HepG2 (cell line): ENCODE data around the gene BRPF1. TPM values are rescaled to one million over a fixed set of nuclear protein-coding genes. Genes with fewer than 3 reads are reported as not detected.

Experiments
- ELF3 ChIP-seq: IDR thresholded peaks from 2 replicates; pipeline ENCODE4 v1.6.1; 2016; ENCODE audit warnings: missing genetic modification reagents, missing compliant biosample characterization
- EP300 ChIP-seq, 3 experiments: sonication (generic) in 1 of 3; formaldehyde crosslinking in 1 of 3; IDR thresholded peaks; 2 replicates each; pipeline versions ENCODE4 v1.5.1 to v1.6.1; 2011 to 2020; ENCODE audit warnings: low read depth in 2 of 3, low read length in 2 of 3, borderline replicate concordance in 1 of 3, improper control_type of control experiment in 1 of 3, mild to moderate bottlenecking in 1 of 3, missing genetic modification reagents in 1 of 3, moderate library complexity in 1 of 3
- HNF4A ChIP-seq: sonication (generic); formaldehyde crosslinking; IDR thresholded peaks from 2 replicates; pipeline ENCODE4 v1.4.0; 2020; ENCODE audit warnings: missing genetic modification reagents
- KDM5A ChIP-seq: fragments of 200-600 bp; sonication (generic); IDR thresholded peaks from 2 replicates; pipeline ENCODE4 v1.7.0; 2018; ENCODE audit warnings: antibody characterized with exemption, mild to moderate bottlenecking, low read length, borderline replicate concordance
- MLX ChIP-seq: IDR thresholded peaks from 2 replicates; pipeline ENCODE4 v1.6.1; 2016
- NCOA1 ChIP-seq: sonication (generic); formaldehyde crosslinking; IDR thresholded peaks from 2 replicates; pipeline ENCODE4 v1.9.0; 2021; ENCODE audit warnings: missing genetic modification reagents
- RCOR2 ChIP-seq: IDR thresholded peaks from 2 replicates; pipeline ENCODE4 v1.6.1; 2016; ENCODE audit warnings: missing biosample characterization, missing genetic modification reagents
- SOX13 ChIP-seq, 3 experiments: fragments of 450-650 bp in 1 of 3; sonication (generic) in 1 of 3; formaldehyde crosslinking in 1 of 3; IDR thresholded peaks in 2 of 3; conservative IDR thresholded peaks in 1 of 3; 2 replicates each; pipeline versions ENCODE4 v1.5.0 to v1.6.1; 2016 to 2020; ENCODE audit warnings: antibody characterized with exemption in 1 of 3, mild to moderate bottlenecking in 1 of 3, missing compliant biosample characterization in 1 of 3, missing genetic modification reagents in 1 of 3, moderate library complexity in 1 of 3
- TOPORS ChIP-seq: sonication (generic); formaldehyde crosslinking; IDR thresholded peaks from 2 replicates; pipeline ENCODE4 v1.8.0; 2023; ENCODE audit warnings: mild to moderate bottlenecking, missing genetic modification reagents
- XRCC5 ChIP-seq: fragments of 200-400 bp; formaldehyde crosslinking; optimal IDR thresholded peaks from 2 replicates; pipeline ENCODE3; 2017; ENCODE audit warnings: mild to moderate bottlenecking, low read length
- ZMYM3 ChIP-seq: sonication (generic); formaldehyde crosslinking; IDR thresholded peaks from 2 replicates; pipeline ENCODE4 v1.5.1; 2020; ENCODE audit warnings: mild to moderate bottlenecking, missing genetic modification reagents
- ZNF160 ChIP-seq: sonication (generic); formaldehyde crosslinking; IDR thresholded peaks from 2 replicates; pipeline ENCODE4 v1.8.0; 2022; ENCODE audit warnings: mild to moderate bottlenecking, inconsistent platforms, missing genetic modification reagents
- ZNF414 ChIP-seq: sonication (generic); formaldehyde crosslinking; IDR thresholded peaks from 2 replicates; pipeline ENCODE4 v1.5.0; 2020; ENCODE audit warnings: missing genetic modification reagents
- ZNF792 ChIP-seq: IDR thresholded peaks from 2 replicates; pipeline ENCODE4 v1.6.1; 2016
- polyA plus RNA-seq, 8 experiments: library from polyadenylated mRNA; depleted of rRNA in 3 of 8; stranded (reverse) in 7 of 8; unstranded in 1 of 8; fragments of >200 nt; fragmentation: Illumina TruSeq in 4 of 8; extraction: Trizol in 4 of 8; gene quantifications; 2 replicates each; pipeline versions ENCODE4 v1.2.1 to v1.2.3, GENCODE V29; 2011 to 2016; ENCODE audit warnings: low read depth in 4 of 8, missing spikeins in 1 of 8, mixed read lengths in 1 of 8; ENCODE audit not compliant: insufficient read depth in 1 of 8
- total RNA-seq, 5 experiments: library from RNA; depleted of rRNA; stranded (reverse); fragments of >200 nt; fragmentation: Illumina TruSeq; extraction: Trizol; gene quantifications; 2 replicates each; pipeline ENCODE4 v1.2.3, GENCODE V29; 2016; ENCODE audit warnings: low read depth in 1 of 5
- TF ChIP-seq, protein P1 (sequence below): sonication (generic); formaldehyde crosslinking; IDR thresholded peaks from 2 replicates; pipeline ENCODE4 v1.4.0; 2020; ENCODE audit warnings: missing genetic modification reagents, borderline replicate concordance
- TF ChIP-seq, protein P2 (sequence below): IDR thresholded peaks from 2 replicates; pipeline ENCODE4 v1.4.0; 2020; ENCODE audit warnings: mild to moderate bottlenecking, missing genetic modification reagents
- TF ChIP-seq, protein P3 (sequence below): sonication (generic); formaldehyde crosslinking; IDR thresholded peaks from 2 replicates; pipeline ENCODE4 v1.5.0; 2020; ENCODE audit warnings: mild to moderate bottlenecking, missing genetic modification reagents

The BRPF1 gene
- total and polyA plus RNA-seq, 2 of the 13 experiments (the other 11 are each of a cell fraction or from before 2014, with no cell fraction given) = 7.3 to 10.0 TPM

DNA sequence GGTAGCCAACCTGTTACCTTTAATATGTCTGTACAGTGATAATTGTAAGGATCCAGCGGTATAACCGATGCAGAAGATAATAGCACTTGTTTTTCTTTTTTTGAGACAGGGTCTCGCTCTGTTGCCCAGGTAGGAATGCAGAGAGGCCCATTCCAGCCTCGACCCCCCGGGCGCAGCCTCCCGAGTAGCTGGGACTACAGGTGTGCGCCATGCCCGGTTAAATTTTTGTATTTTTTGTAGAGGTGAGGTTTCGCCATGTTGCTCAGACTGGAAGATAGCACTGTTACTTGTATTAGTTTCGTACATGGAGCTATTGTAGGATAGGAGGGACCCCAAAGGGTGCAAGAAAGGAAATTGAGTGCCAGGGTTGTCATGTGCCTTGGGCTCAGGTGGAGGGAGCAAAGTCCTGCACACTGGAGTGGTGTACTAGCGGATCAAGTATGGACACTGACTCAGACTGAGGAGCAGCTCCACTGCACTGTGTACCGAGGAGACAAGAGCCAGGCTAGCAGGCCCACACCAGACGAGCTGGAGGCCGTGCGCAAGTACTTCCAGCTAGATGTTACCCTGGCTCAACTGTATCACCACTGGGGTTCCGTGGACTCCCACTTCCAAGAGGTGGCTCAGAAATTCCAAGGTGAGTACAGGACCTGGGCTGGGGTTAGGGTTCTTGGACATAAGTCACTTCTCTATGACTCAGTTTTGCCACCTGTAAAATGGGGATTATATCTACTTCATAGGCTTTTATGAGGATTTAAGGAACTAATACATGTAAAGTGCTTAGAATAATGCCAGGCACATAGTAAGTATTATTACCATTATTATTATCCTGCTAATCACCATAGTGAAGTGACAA is 19.2 kb downstream of the BRPF1 start (continued):
- TF ChIP-seq ZNF414 (CRISPR knock-in tag) = 0 out of 2 replicates have a peak, but pooled peaks have one; percentile 32
- no peak for TF ChIP-seq ZNF160 (CRISPR knock-in tag)
- TF ChIP-seq MLX (CRISPR knock-in tag) = 0 out of 2 replicates have a peak, but pooled peaks have one; percentile 16
- TF ChIP-seq HNF4A (CRISPR knock-in tag) = peak; percentile 67
- TF ChIP-seq ZNF792 (CRISPR knock-in tag) = 0 out of 2 replicates have a peak, but pooled peaks have one; percentile 26
- TF ChIP-seq EP300 (IDR thresholded peaks at IDR 0.05; ENCODE audit: low read depth in 2 of 2, low read length in 2 of 2) = no peak
- TF ChIP-seq EP300 (CRISPR knock-in tag; IDR thresholded peaks at IDR 0.05; ENCODE audit: borderline replicate concordance) = no peak
- TF ChIP-seq, protein P1, sequence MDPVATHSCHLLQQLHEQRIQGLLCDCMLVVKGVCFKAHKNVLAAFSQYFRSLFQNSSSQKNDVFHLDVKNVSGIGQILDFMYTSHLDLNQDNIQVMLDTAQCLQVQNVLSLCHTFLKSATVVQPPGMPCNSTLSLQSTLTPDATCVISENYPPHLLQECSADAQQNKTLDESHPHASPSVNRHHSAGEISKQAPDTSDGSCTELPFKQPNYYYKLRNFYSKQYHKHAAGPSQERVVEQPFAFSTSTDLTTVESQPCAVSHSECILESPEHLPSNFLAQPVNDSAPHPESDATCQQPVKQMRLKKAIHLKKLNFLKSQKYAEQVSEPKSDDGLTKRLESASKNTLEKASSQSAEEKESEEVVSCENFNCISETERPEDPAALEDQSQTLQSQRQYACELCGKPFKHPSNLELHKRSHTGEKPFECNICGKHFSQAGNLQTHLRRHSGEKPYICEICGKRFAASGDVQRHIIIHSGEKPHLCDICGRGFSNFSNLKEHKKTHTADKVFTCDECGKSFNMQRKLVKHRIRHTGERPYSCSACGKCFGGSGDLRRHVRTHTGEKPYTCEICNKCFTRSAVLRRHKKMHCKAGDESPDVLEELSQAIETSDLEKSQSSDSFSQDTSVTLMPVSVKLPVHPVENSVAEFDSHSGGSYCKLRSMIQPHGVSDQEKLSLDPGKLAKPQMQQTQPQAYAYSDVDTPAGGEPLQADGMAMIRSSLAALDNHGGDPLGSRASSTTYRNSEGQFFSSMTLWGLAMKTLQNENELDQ (CRISPR knock-in tag) = no peak
- TF ChIP-seq, protein P2, sequence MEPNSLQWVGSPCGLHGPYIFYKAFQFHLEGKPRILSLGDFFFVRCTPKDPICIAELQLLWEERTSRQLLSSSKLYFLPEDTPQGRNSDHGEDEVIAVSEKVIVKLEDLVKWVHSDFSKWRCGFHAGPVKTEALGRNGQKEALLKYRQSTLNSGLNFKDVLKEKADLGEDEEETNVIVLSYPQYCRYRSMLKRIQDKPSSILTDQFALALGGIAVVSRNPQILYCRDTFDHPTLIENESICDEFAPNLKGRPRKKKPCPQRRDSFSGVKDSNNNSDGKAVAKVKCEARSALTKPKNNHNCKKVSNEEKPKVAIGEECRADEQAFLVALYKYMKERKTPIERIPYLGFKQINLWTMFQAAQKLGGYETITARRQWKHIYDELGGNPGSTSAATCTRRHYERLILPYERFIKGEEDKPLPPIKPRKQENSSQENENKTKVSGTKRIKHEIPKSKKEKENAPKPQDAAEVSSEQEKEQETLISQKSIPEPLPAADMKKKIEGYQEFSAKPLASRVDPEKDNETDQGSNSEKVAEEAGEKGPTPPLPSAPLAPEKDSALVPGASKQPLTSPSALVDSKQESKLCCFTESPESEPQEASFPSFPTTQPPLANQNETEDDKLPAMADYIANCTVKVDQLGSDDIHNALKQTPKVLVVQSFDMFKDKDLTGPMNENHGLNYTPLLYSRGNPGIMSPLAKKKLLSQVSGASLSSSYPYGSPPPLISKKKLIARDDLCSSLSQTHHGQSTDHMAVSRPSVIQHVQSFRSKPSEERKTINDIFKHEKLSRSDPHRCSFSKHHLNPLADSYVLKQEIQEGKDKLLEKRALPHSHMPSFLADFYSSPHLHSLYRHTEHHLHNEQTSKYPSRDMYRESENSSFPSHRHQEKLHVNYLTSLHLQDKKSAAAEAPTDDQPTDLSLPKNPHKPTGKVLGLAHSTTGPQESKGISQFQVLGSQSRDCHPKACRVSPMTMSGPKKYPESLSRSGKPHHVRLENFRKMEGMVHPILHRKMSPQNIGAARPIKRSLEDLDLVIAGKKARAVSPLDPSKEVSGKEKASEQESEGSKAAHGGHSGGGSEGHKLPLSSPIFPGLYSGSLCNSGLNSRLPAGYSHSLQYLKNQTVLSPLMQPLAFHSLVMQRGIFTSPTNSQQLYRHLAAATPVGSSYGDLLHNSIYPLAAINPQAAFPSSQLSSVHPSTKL (CRISPR knock-in tag) = peak; percentile 18; the same call in 1 of the 2 replicates
- TF ChIP-seq ELF3 (CRISPR knock-in tag) = 0 out of 2 replicates have a peak, but pooled peaks have one; percentile 12
- 0 out of 2 replicates have a peak, but pooled peaks have one; percentile 17 for TF ChIP-seq RCOR2 (CRISPR knock-in tag)
- TF ChIP-seq, protein P3, sequence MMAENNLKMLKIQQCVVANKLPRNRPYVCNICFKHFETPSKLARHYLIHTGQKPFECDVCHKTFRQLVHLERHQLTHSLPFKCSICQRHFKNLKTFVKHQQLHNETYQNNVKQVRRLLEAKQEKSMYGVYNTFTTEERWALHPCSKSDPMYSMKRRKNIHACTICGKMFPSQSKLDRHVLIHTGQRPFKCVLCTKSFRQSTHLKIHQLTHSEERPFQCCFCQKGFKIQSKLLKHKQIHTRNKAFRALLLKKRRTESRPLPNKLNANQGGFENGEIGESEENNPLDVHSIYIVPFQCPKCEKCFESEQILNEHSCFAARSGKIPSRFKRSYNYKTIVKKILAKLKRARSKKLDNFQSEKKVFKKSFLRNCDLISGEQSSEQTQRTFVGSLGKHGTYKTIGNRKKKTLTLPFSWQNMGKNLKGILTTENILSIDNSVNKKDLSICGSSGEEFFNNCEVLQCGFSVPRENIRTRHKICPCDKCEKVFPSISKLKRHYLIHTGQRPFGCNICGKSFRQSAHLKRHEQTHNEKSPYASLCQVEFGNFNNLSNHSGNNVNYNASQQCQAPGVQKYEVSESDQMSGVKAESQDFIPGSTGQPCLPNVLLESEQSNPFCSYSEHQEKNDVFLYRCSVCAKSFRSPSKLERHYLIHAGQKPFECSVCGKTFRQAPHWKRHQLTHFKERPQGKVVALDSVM (CRISPR knock-in tag) = peak; percentile 14; the same call in 1 of the 2 replicates
- TF ChIP-seq SOX13 (IDR thresholded peaks at IDR 0.05) = 0 out of 2 replicates have a peak, but pooled peaks have one; percentile 1
- no peak for TF ChIP-seq SOX13 (CRISPR knock-in tag; conservative IDR thresholded peaks at IDR 0.05 in 1 of 2, IDR thresholded peaks at IDR 0.05 in 1 of 2)
- TF ChIP-seq TOPORS (CRISPR knock-in tag) = 0 out of 2 replicates have a peak, but pooled peaks have one; percentile 13
- TF ChIP-seq KDM5A = peak; percentile 24
- TF ChIP-seq XRCC5 = peak; percentile 21
- 0 out of 2 replicates have a peak, but pooled peaks have one; percentile 58 for TF ChIP-seq NCOA1 (CRISPR knock-in tag)
- TF ChIP-seq ZMYM3 = peak; percentile 74
